ENCODE data around the gene TRIM28. TPM values are rescaled to one million over a fixed set of nuclear protein-coding genes. Genes with fewer than 3 reads are reported as not detected.

The TRIM28 gene
- total RNA-seq, 1 experiment from 2014 or later, result 908 TPM

GRCh38 chr19:58586133-58586765 is 42.4 kb downstream of the TRIM28 start:
- ChIA-PET POLR2A (no interaction called here), CTCF (no interaction called here), RAD21 (ENCODE audit: low non-redundant PET in 1 of 2, low total read pairs in 2 of 2, uncharacterized antibody in 2 of 2, unreplicated experiment in 2 of 2) (no interaction called here)
- intact Hi-C loops (cut with micrococcal nuclease), result no loop called here
- Histone ChIP-seq H2AFZ (ENCODE audit: low read depth, low read length, poor library complexity, severe bottlenecking) (no peak overlapping the region), H3K9me3 (ENCODE audit: control insufficient read depth in 1 of 2, insufficient read depth in 1 of 2, low read depth in 1 of 2, low read length in 2 of 2) (no peaks in the 10 kb centered on the region), H3K4me3 (replicated peaks in 1 of 2; ENCODE audit: low read depth in 1 of 2, low read length in 2 of 2) (no peak overlapping the region), H3K27ac (ENCODE audit: low read depth, low read length) (no peak overlapping the region), H3K9ac (ENCODE audit: low read length) (no peak overlapping the region), H3K4me1 (ENCODE audit: control insufficient read depth in 1 of 2, insufficient read depth in 2 of 2, low read length in 2 of 2) (peaks cover 0 to 3% of the 10 kb centered on the region in 2 experiments; a peak in 1 of 4 replicates), H3K4me2 (ENCODE audit: low read length) (no peak overlapping the region), H4K20me1 (ENCODE audit: insufficient read depth) (no peaks in the 10 kb centered on the region), H3K79me2 (ENCODE audit: insufficient read depth, low read length) (no peaks in the 10 kb centered on the region), H3K27me3 (ENCODE audit: insufficient read depth, low read length) (no peaks in the 10 kb centered on the region), H3K36me3 (ENCODE audit: control insufficient read depth in 1 of 2, insufficient read depth in 2 of 2, low read length in 2 of 2) (peaks cover 0 to 4% of the 10 kb centered on the region in 2 experiments; a peak in 2 of 4 replicates), H3K9me2 (ENCODE audit: insufficient read depth) (no peaks in the 10 kb centered on the region)
- BruUV-seq (replicated peaks), result no TSS peak
- ATAC-seq, result no peak
- no peak for TF ChIP-seq ATF3 (IDR thresholded peaks at IDR 0.05)
- no peak for TF ChIP-seq CEBPB (IDR thresholded peaks at IDR 0.05; ENCODE audit: low read depth)
- TF ChIP-seq CTCF (IDR thresholded peaks at IDR 0.05 in 2 of 3, conservative IDR thresholded peaks at IDR 0.05 in 1 of 3; ENCODE audit: borderline replicate concordance in 1 of 3, insufficient read depth in 1 of 3, low read depth in 2 of 3, low read length in 2 of 3), result no peak
- TF ChIP-seq ZFX (IDR thresholded peaks at IDR 0.05), result no peak
- TF ChIP-seq SRF (IDR thresholded peaks at IDR 0.05; ENCODE audit: low read depth), result no peak
- no peak for TF ChIP-seq POLR2AphosphoS5 (IDR thresholded peaks at IDR 0.05; ENCODE audit: low read depth, low read length)
- TF ChIP-seq ZNF274 (IDR thresholded peaks at IDR 0.05; ENCODE audit: low read depth, low read length), result no peak
- no peak for TF ChIP-seq JUND (IDR thresholded peaks at IDR 0.05)
- no peak for TF ChIP-seq EGR1 (IDR thresholded peaks at IDR 0.05; ENCODE audit: low read depth)
- TF ChIP-seq YY1 (IDR thresholded peaks at IDR 0.05; ENCODE audit: extremely low read depth, insufficient replicate concordance, low read depth, low read length), result no peak
- TF ChIP-seq ELF1 (IDR thresholded peaks at IDR 0.05; ENCODE audit: borderline replicate concordance, low read depth), result no peak
- no peak for TF ChIP-seq TCF7L2 (IDR thresholded peaks at IDR 0.05; ENCODE audit: borderline replicate concordance, extremely low read depth, insufficient read depth, insufficient read length)
- TF ChIP-seq FOSL1 (IDR thresholded peaks at IDR 0.05; ENCODE audit: low read depth), result no peak
- TF ChIP-seq POLR2A (IDR thresholded peaks at IDR 0.05; ENCODE audit: borderline replicate concordance, extremely low read depth, insufficient read depth, insufficient read length), result no peak
- TF ChIP-seq SIN3A (IDR thresholded peaks at IDR 0.05; ENCODE audit: low read depth), result no peak
- no peak for TF ChIP-seq SP1 (IDR thresholded peaks at IDR 0.05; ENCODE audit: low read depth)
- TF ChIP-seq MAX (IDR thresholded peaks at IDR 0.05), result no peak
- DNase-seq (ENCODE audit: low read depth, low spot score), result no peak

Small RNA genes within 50 kb of the gene (microRNA-seq; reads per million reads assigned to microRNA genes)
- 2.0 reads per million for gene MIR6807 (ENCODE audit: borderline number of aligned reads)

Other genes starting within 250 kb of the TRIM28 start
- 28.1 TPM for gene ERVK3-1, start 238.7 kb upstream of the TRIM28 start, total RNA-seq (2021; ENCODE audit: unreplicated experiment)
- 4.6 TPM for gene ZSCAN22, start 217.1 kb upstream of the TRIM28 start, total RNA-seq (2021; ENCODE audit: unreplicated experiment)
- 1.2 TPM for gene A1BG, start 190.6 kb upstream of the TRIM28 start, total RNA-seq (2021; ENCODE audit: unreplicated experiment)
- 5.1 TPM for gene ZNF497, start 181.3 kb upstream of the TRIM28 start, total RNA-seq (2021; ENCODE audit: unreplicated experiment)
- 3.2 TPM for gene ZNF837, start 163.0 kb upstream of the TRIM28 start, total RNA-seq (2021; ENCODE audit: unreplicated experiment)
- 1,982 TPM for gene RPS5, start 156.8 kb upstream of the TRIM28 start, total RNA-seq (2021; ENCODE audit: unreplicated experiment)
- 1.2 TPM for gene RNF225, start 148.4 kb upstream of the TRIM28 start, total RNA-seq (2021; ENCODE audit: unreplicated experiment)
- 25.8 TPM for gene ZNF584, start 135.4 kb upstream of the TRIM28 start, total RNA-seq (2021; ENCODE audit: unreplicated experiment)
- gene ZNF132, start 103.9 kb upstream of the TRIM28 start, total RNA-seq (2021; ENCODE audit: unreplicated experiment), result not detected
- gene ZNF324B, start 92.4 kb upstream of the TRIM28 start, total RNA-seq (2021; ENCODE audit: unreplicated experiment), result 9.4 TPM
- 11.3 TPM for gene ZNF324, start 77.0 kb upstream of the TRIM28 start, total RNA-seq (2021; ENCODE audit: unreplicated experiment)
- 6.5 TPM for gene ZNF446, start 67.7 kb upstream of the TRIM28 start, total RNA-seq (2021; ENCODE audit: unreplicated experiment)
- 27.1 TPM for gene SLC27A5, start 32.1 kb upstream of the TRIM28 start, total RNA-seq (2021; ENCODE audit: unreplicated experiment)
- gene ZBTB45, start 24.3 kb upstream of the TRIM28 start, total RNA-seq (2021; ENCODE audit: unreplicated experiment), result 12.0 TPM
- gene CHMP2A, start 11.0 kb downstream of the TRIM28 start, total RNA-seq (2021; ENCODE audit: unreplicated experiment), result 125 TPM
- gene UBE2M, start 14.5 kb downstream of the TRIM28 start, total RNA-seq (2021; ENCODE audit: unreplicated experiment), result 120 TPM
- 33.0 TPM for gene MZF1, start 29.3 kb downstream of the TRIM28 start, total RNA-seq (2021; ENCODE audit: unreplicated experiment)

All from HCT116 (cell line).